ENCODE measurements around the gene IKBKE. TPM values are rescaled to one million over a fixed set of nuclear protein-coding genes. Genes with fewer than 3 reads are reported as not detected.

The IKBKE gene
- total and polyA plus RNA-seq, 2 of the 8 experiments (the other 6 are each of a cell fraction or from before 2014, with no cell fraction given) = 8.6 to 12.0 TPM

- Histone ChIP-seq H4K91ac (replicated peaks; ENCODE audit: insufficient read length, low read length) (no peak overlapping the region), H2BK15ac (ENCODE audit: low read length) (no peak overlapping the region), H3K27me3 (replicated peaks in 1 of 4; ENCODE audit: control insufficient read depth in 3 of 4, extremely low read depth in 1 of 4, insufficient read depth in 3 of 4, low read length in 3 of 4) (peaks cover 0 to 5% (median 0%) of the 10 kb centered on the region in 4 experiments; a peak in 3 of 7 replicates), H3K4me1 (replicated peaks in 1 of 4; ENCODE audit: control insufficient read depth in 3 of 4, insufficient read depth in 4 of 4, low read length in 3 of 4) (peaks cover 3 to 13% (median 6%) of the 10 kb centered on the region in 4 experiments; a peak in 4 of 7 replicates), H4K20me1 (replicated peaks in 1 of 2; ENCODE audit: control insufficient read depth in 1 of 2, insufficient read depth in 2 of 2, low read length in 2 of 2) (peaks cover 1 to 2% of the 10 kb centered on the region in 2 experiments), H4K5ac (ENCODE audit: insufficient read length, low read depth, low read length) (no peak overlapping the region), H3K4me2 (ENCODE audit: insufficient read depth in 1 of 2, low read depth in 2 of 2, low read length in 2 of 2) (no peak overlapping the region), H3K18ac (ENCODE audit: extremely low read depth, low read length) (no peak overlapping the region), H4K8ac (ENCODE audit: extremely low read depth, insufficient read depth, low read length) (no peak overlapping the region), H3K27ac (ENCODE audit: low read depth, low read length) (no peak overlapping the region), H2BK12ac (ENCODE audit: low read depth, low read length) (no peak overlapping the region), H3K79me1 (ENCODE audit: low read depth, low read length) (no peaks in the 10 kb centered on the region), H2BK5ac (ENCODE audit: low read depth, low read length) (no peak overlapping the region), H3K9me3 (ENCODE audit: insufficient read depth in 2 of 2, low read depth in 1 of 2, low read length in 1 of 2) (no peaks in the 10 kb centered on the region), H2BK120ac (replicated peaks; ENCODE audit: low read depth, low read length) (no peak overlapping the region), H3K23ac (ENCODE audit: insufficient read length) (no peak overlapping the region), H3K4ac (replicated peaks; ENCODE audit: insufficient read length, low read depth, low read length) (no peak overlapping the region), H3K14ac (ENCODE audit: insufficient read length) (no peak overlapping the region), H3K9ac (replicated peaks in 1 of 4; ENCODE audit: extremely low read depth in 1 of 4, low read depth in 3 of 4, low read length in 3 of 4) (no peak overlapping the region), H3K79me2 (ENCODE audit: control insufficient read depth in 1 of 2, insufficient read depth in 2 of 2, low read length in 2 of 2) (no peaks in the 10 kb centered on the region), H3K36me3 (ENCODE audit: control insufficient read depth in 2 of 4, insufficient read depth in 4 of 4, low read length in 3 of 4) (no peaks in the 10 kb centered on the region), H2AK5ac (ENCODE audit: low read depth, low read length) (no peak overlapping the region), H2BK20ac (ENCODE audit: low read length) (no peak overlapping the region), H2AFZ (ENCODE audit: low read length) (no peak overlapping the region), H3K4me3 (ENCODE audit: extremely low read depth in 1 of 4, insufficient read depth in 2 of 4, low read depth in 3 of 4, low read length in 4 of 4) (no peak overlapping the region), H3K56ac (replicated peaks; ENCODE audit: insufficient read length, low read depth, low read length) (no peak overlapping the region), H3K23me2 (ENCODE audit: low read depth, low read length) (no peaks in the 10 kb centered on the region)
- no peak for DNase-seq (ENCODE audit: low read depth in 1 of 2, low spot score in 2 of 2)
- ChIA-PET POLR2A (ENCODE audit: partially characterized antibody) (no interaction called here), CTCF (ENCODE audit: partially characterized antibody) (interaction anchor here (1.2 to 5.8 kb wide), 7 partner anchors 9 to 54 kb away, joined by 3 to 29 read pairs (median 7); partner anchors contain the start of gene RASSF5)
- WGBS, 2 experiments (ENCODE audit: extremely low coverage in 1 of 2, insufficient coverage in 1 of 2, insufficient read length in 1 of 2, insufficient replicate concordance in 2 of 2, low coverage in 1 of 2, low lambda C conversion rate in 2 of 2, missing lambda C conversion rate in 1 of 2) = 86% methylated on average over 5 of the region's 5 CpGs; no CpG with 5 or more reads in 1 of the 2 experiments
- no peak for FAIRE-seq
- TF ChIP-seq MAFK (IDR thresholded peaks at IDR 0.05; ENCODE audit: low read depth, low read length) (no peak), SP2 (IDR thresholded peaks at IDR 0.05; ENCODE audit: low read length) (no peak), TCF12 (IDR thresholded peaks at IDR 0.05; ENCODE audit: low read depth, low read length) (no peak), RAD21 (IDR thresholded peaks at IDR 0.05 in 1 of 2, conservative IDR thresholded peaks at IDR 0.05 in 1 of 2; ENCODE audit: low read depth in 2 of 2, low read length in 2 of 2) (no peak), BACH1 (IDR thresholded peaks at IDR 0.05; ENCODE audit: low read length) (no peak)
- TF ChIP-seq, protein P1, sequence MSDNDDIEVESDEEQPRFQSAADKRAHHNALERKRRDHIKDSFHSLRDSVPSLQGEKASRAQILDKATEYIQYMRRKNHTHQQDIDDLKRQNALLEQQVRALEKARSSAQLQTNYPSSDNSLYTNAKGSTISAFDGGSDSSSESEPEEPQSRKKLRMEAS (IDR thresholded peaks at IDR 0.05) = no peak
Observed at GRCh38 chr1:206514813-206515387, 44.6 kb downstream of the IKBKE start.

All from H1 (cell line).